Spleen (tissue), 11 donors: Measurements from ENCODE around the gene MT1B. TPM values are rescaled to one million over a fixed set of nuclear protein-coding genes. Genes with fewer than 3 reads are reported as not detected.
A peak's percentile ranks its signal among the peaks of the same experiment; 100 is the strongest.

ENCODE experiments used
- DNase-seq: peaks from one replicate; pipeline ENCODE4 v3.0.0-alpha.2; 2020
- H3K27ac ChIP-seq, 8 donors: fragments of 200-600 bp; sonication (generic) in 7 of 8; 1 replicate in 4 of 8; 2 replicates in 4 of 8; pipeline versions ENCODE4 v1.5.0 to v1.8.0; 2016 to 2021; ENCODE audit warnings: inconsistent platforms in 4 of 8, mild to moderate bottlenecking in 4 of 8, moderate library complexity in 1 of 8
- H3K27me3 ChIP-seq, 7 donors: fragments of 200-600 bp; sonication (generic) in 6 of 7; replicated peaks in 1 of 7; 1 replicate in 4 of 7; 2 replicates in 3 of 7; pipeline versions ENCODE4 v1.5.0 to v1.8.0; 2016 to 2021; ENCODE audit warnings: inconsistent platforms in 3 of 7, mild to moderate bottlenecking in 1 of 7
- H3K36me3 ChIP-seq, 6 donors: fragments of 200-600 bp; sonication (generic) in 5 of 6; 1 replicate in 4 of 6; 2 replicates in 2 of 6; pipeline versions ENCODE4 v1.5.0 to v1.8.0; 2016 to 2021; ENCODE audit warnings: inconsistent platforms in 2 of 6
- H3K4me1 ChIP-seq, 6 donors: fragments of 200-600 bp; sonication (generic) in 5 of 6; 1 replicate in 3 of 6; 2 replicates in 3 of 6; pipeline versions ENCODE4 v1.5.0 to v1.8.0; 2016 to 2021; ENCODE audit warnings: inconsistent platforms in 3 of 6
- H3K4me3 ChIP-seq, 8 donors: fragments of 200-600 bp; sonication (generic) in 7 of 8; 1 replicate in 4 of 8; 2 replicates in 4 of 8; pipeline versions ENCODE4 v1.5.0 to v1.8.0; 2016 to 2021; ENCODE audit warnings: inconsistent platforms in 4 of 8, mild to moderate bottlenecking in 4 of 8, moderate library complexity in 2 of 8
- H3K9me3 ChIP-seq, 8 donors: fragments of 200-600 bp; sonication (generic) in 7 of 8; 1 replicate in 4 of 8; 2 replicates in 4 of 8; pipeline versions ENCODE4 v1.5.0 to v1.8.0; 2016 to 2021; ENCODE audit warnings: inconsistent platforms in 4 of 8
- CTCF ChIP-seq, 11 experiments: fragments of 200-600 bp in 7 of 11; fragments of 450-650 bp in 4 of 11; sonication (generic) in 4 of 11; IDR thresholded peaks in 8 of 11; conservative IDR thresholded peaks in 3 of 11; 1 replicate in 7 of 11; 2 replicates in 4 of 11; pipeline versions ENCODE4 v1.4.0 to v1.8.0; 2016 to 2021; ENCODE audit warnings: antibody characterized with exemption in 11 of 11, inconsistent platforms in 4 of 11, mild to moderate bottlenecking in 1 of 11
- POLR2A ChIP-seq, 3 donors: fragments of 450-650 bp; IDR thresholded peaks; one replicate each; pipeline ENCODE4 v1.5.1; 2017; ENCODE audit warnings: antibody characterized with exemption in 3 of 3, mild to moderate bottlenecking in 1 of 3
- POLR2AphosphoS5 ChIP-seq, 3 donors: sonication (generic); formaldehyde crosslinking; IDR thresholded peaks; one replicate each; pipeline ENCODE4 v1.5.1; 2017; ENCODE audit warnings: antibody characterized with exemption in 3 of 3
- WGBS, 5 donors: extraction: QIAGEN DNeasy Blood & Tissue Kit in 3 of 5; methylation state at CpG; one replicate each; pipeline versions ENCODE4 v1.1.5 to v1.1.7; 2013 to 2018; 5-methylcytosine and 5-hydroxymethylcytosine counted together
- intact Hi-C: fragments of 100-400 bp; cut with DNase I; formaldehyde crosslinking; loops from one replicate; pipeline ENCODE4 v1.15.0; 2023; ENCODE audit warnings: low total_unique reads
- polyA plus RNA-seq, 3 donors: library from polyadenylated mRNA; stranded (reverse); fragments of 200-250 nt; gene quantifications; one replicate each; pipeline ENCODE4 v1.2.1, GENCODE V29; 2013
- total RNA-seq, 7 donors: library from RNA; depleted of rRNA in 3 of 7; stranded (reverse); fragments of >200 nt in 3 of 7; fragmentation: NEBNext Ultra II Directional in 4 of 7; extraction: Animal tissue kit (Norgen Biotek cat#: 25700) in 4 of 7; gene quantifications; one replicate each; pipeline versions ENCODE4 v1.1.0 to v1.2.1, GENCODE V29; 2016 to 2021
- donor health status: healthy with polysubstance abuse.
- donor health status: DM: no; HTN: no; CAD: no; lungs with moderate emphysema.
- donor health status: DM: no; HTN: no; CAD: no.
- donor health status: Bipolar disorder and iron deficiency.
- donor health status: healthy.
- donor health status: DM: no; HTN: no; CAD: no.
- donor health status: DM: yes; HTN: yes; CAD: no.

The MT1B gene
- total and polyA plus RNA-seq, 10 donors: not detected

GRCh38 chr16:56608043-56608875, 43.4 kb upstream of the MT1B start, which contains the start of gene MT2A:
TSS of gene MT2A (plus strand) at chr16:56608584. CDS start at chr16:56608656, 72 bp downstream.
- peak within 1 kb of the TSS; percentile 37 to 75 (median 61) for H3K4me3 ChIP-seq
- H3K27ac ChIP-seq: peak within 1 kb of the TSS; percentile 78 to 96 (median 89)
- intact Hi-C loops: loop anchor here (10.0 kb wide), 2 partner anchors 77 to 93 kb away; partner anchors contain the start of gene MT1X
- DNase-seq: peak; percentile 99
- TF ChIP-seq CTCF (IDR thresholded peaks at IDR 0.05 in 8 of 11, conservative IDR thresholded peaks at IDR 0.05 in 3 of 11) (peak in 1 of 11 experiments; percentile 13), POLR2AphosphoS5 (IDR thresholded peaks at IDR 0.05) (peak; percentile 95), POLR2A (IDR thresholded peaks at IDR 0.05) (peak in 1 of 3 donors; percentile 84)
- 6 to 16% (median 9%) methylated on average over 20 to 62 of the region's 62 CpGs for WGBS, 5 donors
- H3K27me3 ChIP-seq: no peaks in the 10 kb centered on the region
- H3K4me1 ChIP-seq: peaks cover 24 to 72% (median 47%) of the 10 kb centered on the region in 6 donors
- no peaks in the 10 kb centered on the region for H3K36me3 ChIP-seq
- H3K9me3 ChIP-seq: no peaks in the 10 kb centered on the region

- peaks cover 24 to 67% (median 47%) of the 10 kb centered on the region in 6 donors for H3K4me1 ChIP-seq
- DNase-seq: no peak
Measured at GRCh38 chr16:56608876-56609462, 42.7 kb upstream of the MT1B start.

GRCh38 chr16:56609463-56609921, 42.2 kb upstream of the MT1B start:
- peak overlapping the region; percentile 37 to 75 (median 61) for H3K4me3 ChIP-seq
- TF ChIP-seq CTCF (IDR thresholded peaks at IDR 0.05 in 8 of 11, conservative IDR thresholded peaks at IDR 0.05 in 3 of 11) (peak in 2 of 11 experiments; percentile 7 to 12), POLR2AphosphoS5 (IDR thresholded peaks at IDR 0.05) (peak in 1 of 3 donors; percentile 85), POLR2A (IDR thresholded peaks at IDR 0.05) (peak in 1 of 3 donors; percentile 32)
- WGBS, 5 donors: 0 to 1% (median 0%) methylated on average over 6 of the region's 6 CpGs
- peak; percentile 84 for DNase-seq
- intact Hi-C loops: loop anchor here (10.0 kb wide), 2 partner anchors 75 to 95 kb away; partner anchors contain the start of gene MT1X
- no peaks in the 10 kb centered on the region for H3K36me3 ChIP-seq
- H3K27me3 ChIP-seq: no peaks in the 10 kb centered on the region
- H3K27ac ChIP-seq: peak overlapping the region; percentile 78 to 96 (median 89)
- peaks cover 24 to 65% (median 47%) of the 10 kb centered on the region in 6 donors for H3K4me1 ChIP-seq
- no peaks in the 10 kb centered on the region for H3K9me3 ChIP-seq

More at GRCh38 chr16:56608876-56609462, 42.7 kb upstream of the MT1B start:
- peak overlapping the region; percentile 37 to 75 (median 61) for H3K4me3 ChIP-seq
- peak overlapping the region; percentile 78 to 96 (median 89) for H3K27ac ChIP-seq
- WGBS, 5 donors: 0 to 1% (median 1%) methylated on average over 21 of the region's 21 CpGs
- H3K36me3 ChIP-seq: no peaks in the 10 kb centered on the region
- H3K9me3 ChIP-seq: no peaks in the 10 kb centered on the region
- intact Hi-C loops: loop anchor here (10.0 kb wide), 2 partner anchors 76 to 94 kb away; partner anchors contain the start of gene MT1X
- TF ChIP-seq POLR2A (IDR thresholded peaks at IDR 0.05): no peak
- peak in 2 of 3 donors; percentile 25 to 36 for TF ChIP-seq POLR2AphosphoS5 (IDR thresholded peaks at IDR 0.05)
- H3K27me3 ChIP-seq: no peaks in the 10 kb centered on the region

GRCh38 chr16:56610017-56610608, 41.6 kb upstream of the MT1B start:
- Histone ChIP-seq H3K36me3 (no peaks in the 10 kb centered on the region), H3K27me3 (no peaks in the 10 kb centered on the region), H3K9me3 (no peaks in the 10 kb centered on the region), H3K27ac (peak overlapping the region; percentile 78 to 96 (median 89)), H3K4me1 (peaks cover 24 to 65% (median 47%) of the 10 kb centered on the region in 6 donors), H3K4me3 (peak overlapping the region in 6 of 8 donors; percentile 4 to 75 (median 61))
- 19 to 34% (median 28%) methylated on average over 10 of the region's 10 CpGs for WGBS, 5 donors
- peak in 2 of 3 donors; percentile 56 to 89 for TF ChIP-seq POLR2AphosphoS5 (IDR thresholded peaks at IDR 0.05)
- no peak for TF ChIP-seq POLR2A (IDR thresholded peaks at IDR 0.05)
- peak; percentile 80 for DNase-seq
- intact Hi-C loops: no loop called here
